Measurements from ENCODE around the gene ANKRD10.

The ANKRD10 gene

DNA sequence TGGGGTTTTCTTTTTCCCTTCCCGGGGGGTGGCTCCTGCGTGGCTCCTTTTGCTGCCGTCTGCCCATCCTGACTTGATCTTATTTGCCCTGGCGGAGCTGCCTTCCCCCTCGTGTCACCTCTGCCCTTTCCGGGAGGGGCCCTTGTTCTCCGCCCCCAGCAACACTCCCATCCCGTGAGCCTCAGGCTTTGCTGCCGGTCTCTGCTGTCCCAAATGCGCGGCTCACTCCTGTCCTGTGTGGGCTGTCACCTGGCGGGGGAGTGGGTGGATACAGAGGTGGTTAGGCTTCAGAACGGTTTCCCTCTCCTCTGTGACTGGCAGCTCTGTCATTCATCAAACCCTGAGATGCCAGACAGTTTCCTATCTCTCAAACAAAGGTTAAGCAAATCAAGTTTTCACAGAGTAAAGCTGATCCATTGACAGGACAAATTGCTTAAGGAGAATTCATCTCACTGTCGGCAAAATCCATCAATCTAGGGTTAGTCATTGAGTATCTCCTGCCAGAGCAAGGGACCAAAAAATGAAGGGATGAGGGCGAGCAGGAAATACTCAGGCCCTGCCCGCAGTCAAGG lies 84.0 kb downstream of the ANKRD10 start:
- no peak for DNase-seq (ENCODE audit: low spot score)

DNA sequence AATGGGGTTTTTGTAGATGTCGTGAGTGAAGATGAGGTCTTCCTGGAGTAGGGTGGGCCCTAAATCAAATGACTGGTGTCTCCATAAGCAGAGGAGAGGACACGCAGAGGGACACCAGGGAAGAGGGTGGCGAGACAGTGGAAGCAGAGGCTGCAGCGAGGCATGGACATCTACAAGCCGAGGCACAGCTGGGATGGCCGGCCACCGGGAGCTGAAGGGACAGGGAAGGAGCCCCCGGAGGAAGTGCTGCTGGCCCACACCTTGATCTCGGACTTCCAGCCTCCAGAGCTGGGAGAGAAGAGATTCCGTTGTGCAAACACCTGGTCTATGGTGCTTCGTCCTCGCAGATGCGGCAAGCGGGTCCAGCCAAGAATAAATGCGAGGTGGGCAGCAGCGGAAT lies 84.5 kb downstream of the ANKRD10 start:
- DNase-seq (ENCODE audit: low spot score) = no peak

GRCh38 chr13:110829486-110829885 lies 85.4 kb downstream of the ANKRD10 start:
- no peak for DNase-seq (ENCODE audit: low spot score)

GRCh38 chr13:110828705-110829104 lies 86.2 kb downstream of the ANKRD10 start:
- DNase-seq (ENCODE audit: low spot score) = no peak
